ENCODE data around the gene AK9.

DNA sequence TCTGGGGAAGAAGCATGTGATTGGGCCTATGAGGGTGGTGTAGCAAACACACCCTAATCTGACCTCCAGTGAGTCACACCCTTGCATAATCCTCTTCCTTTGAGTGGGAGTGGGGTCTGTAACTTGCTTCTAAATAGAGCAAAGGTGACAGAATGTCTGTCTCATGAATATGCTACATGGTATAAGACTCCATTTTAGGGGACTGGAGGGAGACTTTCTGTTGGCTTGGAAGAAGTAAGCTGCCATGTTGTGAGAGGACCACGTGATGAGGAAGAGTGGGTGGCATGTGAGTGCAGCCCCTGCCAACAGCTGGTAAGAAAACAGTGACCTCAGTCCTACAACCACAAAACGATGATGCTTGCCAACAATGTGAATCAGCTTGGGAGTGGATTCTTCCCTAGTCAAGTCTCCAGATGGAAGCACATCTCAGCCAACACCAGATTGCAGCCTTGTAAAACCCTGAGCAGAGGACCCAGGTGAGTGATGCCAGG is 3.7 kb downstream of the AK9 start:
- no peak for TF ChIP-seq TAF1 (IDR thresholded peaks at IDR 0.05; ENCODE audit: borderline replicate concordance, insufficient read depth, low read length)
- TF ChIP-seq SIN3A (IDR thresholded peaks at IDR 0.05; ENCODE audit: borderline replicate concordance, insufficient read depth, low read length): no peak
- TF ChIP-seq POLR2AphosphoS5 (IDR thresholded peaks at IDR 0.05; ENCODE audit: low read depth, low read length): no peak
- TF ChIP-seq, protein P1, sequence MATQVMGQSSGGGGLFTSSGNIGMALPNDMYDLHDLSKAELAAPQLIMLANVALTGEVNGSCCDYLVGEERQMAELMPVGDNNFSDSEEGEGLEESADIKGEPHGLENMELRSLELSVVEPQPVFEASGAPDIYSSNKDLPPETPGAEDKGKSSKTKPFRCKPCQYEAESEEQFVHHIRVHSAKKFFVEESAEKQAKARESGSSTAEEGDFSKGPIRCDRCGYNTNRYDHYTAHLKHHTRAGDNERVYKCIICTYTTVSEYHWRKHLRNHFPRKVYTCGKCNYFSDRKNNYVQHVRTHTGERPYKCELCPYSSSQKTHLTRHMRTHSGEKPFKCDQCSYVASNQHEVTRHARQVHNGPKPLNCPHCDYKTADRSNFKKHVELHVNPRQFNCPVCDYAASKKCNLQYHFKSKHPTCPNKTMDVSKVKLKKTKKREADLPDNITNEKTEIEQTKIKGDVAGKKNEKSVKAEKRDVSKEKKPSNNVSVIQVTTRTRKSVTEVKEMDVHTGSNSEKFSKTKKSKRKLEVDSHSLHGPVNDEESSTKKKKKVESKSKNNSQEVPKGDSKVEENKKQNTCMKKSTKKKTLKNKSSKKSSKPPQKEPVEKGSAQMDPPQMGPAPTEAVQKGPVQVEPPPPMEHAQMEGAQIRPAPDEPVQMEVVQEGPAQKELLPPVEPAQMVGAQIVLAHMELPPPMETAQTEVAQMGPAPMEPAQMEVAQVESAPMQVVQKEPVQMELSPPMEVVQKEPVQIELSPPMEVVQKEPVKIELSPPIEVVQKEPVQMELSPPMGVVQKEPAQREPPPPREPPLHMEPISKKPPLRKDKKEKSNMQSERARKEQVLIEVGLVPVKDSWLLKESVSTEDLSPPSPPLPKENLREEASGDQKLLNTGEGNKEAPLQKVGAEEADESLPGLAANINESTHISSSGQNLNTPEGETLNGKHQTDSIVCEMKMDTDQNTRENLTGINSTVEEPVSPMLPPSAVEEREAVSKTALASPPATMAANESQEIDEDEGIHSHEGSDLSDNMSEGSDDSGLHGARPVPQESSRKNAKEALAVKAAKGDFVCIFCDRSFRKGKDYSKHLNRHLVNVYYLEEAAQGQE (IDR thresholded peaks at IDR 0.05; ENCODE audit: insufficient read depth in 1 of 2, low read depth in 2 of 2, low read length in 2 of 2): no peak
